GM12878 (cell line): ENCODE results near the gene HLX. TPM values are rescaled to one million over a fixed set of nuclear protein-coding genes. Genes with fewer than 3 reads are reported as not detected.

ENCODE experiments used
- ATAC-seq: fragments of 200-7000 bp; cut with Tn5 transposase; 3 replicates; pipeline ENCODE4 v1.9.1; 2020; ENCODE audit warnings: mild to moderate bottlenecking, moderate library complexity
- BruUV-seq: library from RNA; stranded (reverse); fragments of 400-500 nt; replicated peaks from 2 replicates; lab custom pipeline; 2021; lab: Mats Ljungman, UMichigan
- CTCF ChIA-PET: fragments of 300-600 bp; sonication (Branson Sonifier 250); formaldehyde crosslinking; extraction: SDS; loops from one replicate; lab custom pipeline; 2021; ENCODE audit warnings: inconsistent platforms; lab: Yijun Ruan, JAX
- POLR2A ChIA-PET: fragments of 350-600 bp; formaldehyde crosslinking; extraction: SDS; loops from one replicate; lab custom pipeline; 2021; ENCODE audit warnings: inconsistent platforms; lab: Charles Lee
- RAD21 ChIA-PET: fragments of 300-600 bp; sonication (Branson Sonifier 250); formaldehyde crosslinking; loops from one replicate; lab custom pipeline; 2023; ENCODE audit warnings: antibody characterized with exemption; ENCODE audit not compliant: unreplicated experiment; lab: Charles Lee
- SMC1A ChIA-PET: fragments of 300-600 bp; sonication (Branson Sonifier 250); formaldehyde crosslinking; loops from one replicate; lab custom pipeline; 2023; ENCODE audit not compliant: unreplicated experiment, uncharacterized antibody; lab: Charles Lee
- DNase-seq: peaks from one replicate; pipeline ENCODE4 v3.0.0-alpha.2; 2011; ENCODE audit warnings: low read depth, low spot score
- FAIRE-seq: peaks from 3 replicates; lab custom pipeline; 2011; peaks lifted over from hg19 to GRCh38; lab: Jason Lieb, UNC
- H2AFZ ChIP-seq: 2 replicates; pipeline ENCODE4 v1.6.0; 2011; ENCODE audit warnings: low read depth, low read length, control low read depth; ENCODE audit not compliant: control insufficient read depth
- H3K27ac ChIP-seq: 2 replicates; pipeline ENCODE4 v1.5.1; 2011; ENCODE audit warnings: control low read depth; ENCODE audit not compliant: control insufficient read depth, insufficient read depth
- H3K27me3 ChIP-seq, 2 experiments: replicated peaks in 1 of 2; 2 replicates each; pipeline versions ENCODE4 v1.6.0 to v1.6.1; 2011; ENCODE audit warnings: low read length in 1 of 2; ENCODE audit not compliant: control insufficient read depth in 2 of 2, insufficient read depth in 2 of 2
- H3K36me3 ChIP-seq, 2 experiments: 2 replicates each; pipeline ENCODE4 v1.5.1; 2011; ENCODE audit warnings: low read length in 1 of 2; ENCODE audit not compliant: control insufficient read depth in 2 of 2, insufficient read depth in 2 of 2
- H3K4me1 ChIP-seq: 2 replicates; pipeline ENCODE4 v1.6.1; 2011; ENCODE audit warnings: mild to moderate bottlenecking, low read length, moderate library complexity, mixed read lengths; ENCODE audit not compliant: control insufficient read depth, insufficient read depth
- H3K4me2 ChIP-seq: 2 replicates; pipeline ENCODE4 v1.6.0; 2011; ENCODE audit warnings: control low read depth; ENCODE audit not compliant: control insufficient read depth, insufficient read depth
- H3K4me3 ChIP-seq: fragments of 200-600 bp; sonication (generic); 2 replicates; pipeline ENCODE4 v1.5.1; 2016
- H3K79me2 ChIP-seq: 2 replicates; pipeline ENCODE4 v1.6.0; 2011; ENCODE audit warnings: low read length; ENCODE audit not compliant: control insufficient read depth, insufficient read depth
- H3K9ac ChIP-seq: 2 replicates; pipeline ENCODE4 v1.8.0; 2011; ENCODE audit warnings: low read length, control low read depth, mixed read lengths; ENCODE audit not compliant: control insufficient read depth, insufficient read depth
- H3K9me3 ChIP-seq: replicated peaks from 3 replicates; pipeline ENCODE4 v1.5.1; 2011; ENCODE audit warnings: mild to moderate bottlenecking, low read length; ENCODE audit not compliant: control insufficient read depth, insufficient read depth
- H4K20me1 ChIP-seq: 2 replicates; pipeline ENCODE4 v1.6.0; 2011; ENCODE audit not compliant: control insufficient read depth, insufficient read depth
- CBX3 ChIP-seq: fragments of 200-600 bp; sonication (generic); IDR thresholded peaks from 2 replicates; pipeline ENCODE4 v1.6.1; 2016; ENCODE audit warnings: low read depth, borderline replicate concordance
- CUX1 ChIP-seq: IDR thresholded peaks from 2 replicates; pipeline ENCODE4 v1.6.1; 2012; ENCODE audit warnings: improper control_type of control experiment, low read depth, low read length; ENCODE audit not compliant: insufficient replicate concordance
- FOXK2 ChIP-seq: fragments of 450-650 bp; IDR thresholded peaks from 2 replicates; pipeline ENCODE4 v1.6.1; 2017; ENCODE audit warnings: mild to moderate bottlenecking, moderate library complexity
- KAT2A ChIP-seq: conservative IDR thresholded peaks from 2 replicates; pipeline ENCODE4 v1.6.1; 2011; ENCODE audit warnings: low read depth, low read length; ENCODE audit not compliant: control insufficient read depth
- MEF2A ChIP-seq: IDR thresholded peaks from 2 replicates; pipeline ENCODE4 v1.6.1; 2011; ENCODE audit warnings: low read depth, mild to moderate bottlenecking, low read length, moderate library complexity; ENCODE audit not compliant: insufficient read depth
- MEF2B ChIP-seq: fragments of 450-650 bp; IDR thresholded peaks from 2 replicates; pipeline ENCODE4 v1.6.1; 2018; ENCODE audit warnings: mild to moderate bottlenecking, moderate library complexity; ENCODE audit not compliant: partially characterized antibody, poor library complexity, severe bottlenecking
- NR2C1 ChIP-seq: fragments of 450-650 bp; IDR thresholded peaks from 2 replicates; pipeline ENCODE4 v1.6.1; 2017; ENCODE audit warnings: antibody characterized with exemption, mild to moderate bottlenecking, moderate library complexity
- STAT3 ChIP-seq: IDR thresholded peaks from 2 replicates; pipeline ENCODE4 v1.6.1; 2011; ENCODE audit warnings: low read depth, low read length, improper control_type of control experiment
- TCF3 ChIP-seq: IDR thresholded peaks from 2 replicates; pipeline ENCODE4 v1.6.1; 2012; ENCODE audit warnings: low read depth, mild to moderate bottlenecking, low read length, borderline replicate concordance; ENCODE audit not compliant: insufficient read depth
- ZNF592 ChIP-seq: fragments of 450-650 bp; IDR thresholded peaks from 2 replicates; pipeline ENCODE4 v1.6.1; 2017; ENCODE audit warnings: mild to moderate bottlenecking, moderate library complexity
- WGBS: methylation state at CpG from one replicate; pipeline ENCODE4 v1.1.6; 2016; ENCODE audit warnings: low lambda C conversion rate; ENCODE audit not compliant: insufficient replicate concordance, insufficient coverage; ENCODE audit errors: missing lambda C conversion rate; 5-methylcytosine and 5-hydroxymethylcytosine counted together
- in situ Hi-C: fragments of 300-500 bp; cut with MboI; formaldehyde crosslinking; loops from 9 replicates; pipeline ENCODE4 v1.14.3; 2018; ENCODE audit warnings: mixed read lengths
- intact Hi-C: fragments of 100-400 bp; cut with micrococcal nuclease; formaldehyde crosslinking; loops from one replicate; pipeline ENCODE4 v1.14.2; 2022; ENCODE audit not compliant: unreplicated experiment
- polyA plus RNA-seq, 11 experiments: library from polyadenylated mRNA; depleted of rRNA in 4 of 11; unstranded in 6 of 11; stranded (reverse) in 5 of 11; fragments of >200 nt; fragmentation: Nextera tagmentation in 4 of 11; fragmentation: Illumina TruSeq in 1 of 11; extraction: Ambion mirVana in 4 of 11; extraction: Trizol in 1 of 11; gene quantifications; 1 replicate in 1 of 11; 2 replicates in 10 of 11; pipeline versions ENCODE4 v1.2.1 to v1.2.3, GENCODE V29; 2011 to 2016; ENCODE audit warnings: inconsistent platforms in 2 of 11, missing spikeins in 2 of 11, low read depth in 1 of 11
- total RNA-seq, 4 experiments: library from RNA; depleted of rRNA in 3 of 4; stranded (reverse); fragments of >200 nt in 3 of 4; fragmentation: Illumina TruSeq in 1 of 4; extraction: Trizol in 1 of 4; gene quantifications; 2 replicates each; pipeline versions ENCODE4 v1.2.1 to v1.2.3, GENCODE V29; 2013 to 2021

The HLX gene
- total and polyA plus RNA-seq, 10 of the 15 experiments (the other 5 are each of a cell fraction or from before 2014, with no cell fraction given) = 0.11 to 2.3 (median 1.1) TPM

DNA sequence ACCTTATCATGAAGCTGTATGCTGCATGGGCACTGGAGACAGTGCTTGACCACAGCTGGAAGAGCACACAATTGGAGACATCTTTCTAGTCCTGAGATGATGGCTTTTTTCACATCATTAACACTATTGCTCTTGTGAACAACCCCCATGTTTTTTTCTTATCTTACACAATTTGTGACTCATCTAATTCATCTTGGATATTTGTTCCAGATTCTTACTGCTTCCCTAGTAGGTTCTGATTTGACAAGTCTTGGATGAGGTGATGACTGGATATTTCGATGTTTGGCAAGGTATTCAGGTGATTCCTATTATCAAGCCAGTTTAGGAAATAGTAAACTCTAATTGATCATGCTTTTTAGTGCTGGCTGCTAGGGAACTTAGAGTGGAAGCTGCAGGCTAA is 23.7 kb downstream of the HLX start (continued):
- TF ChIP-seq ZNF592 (no peak), KAT2A (no peak), FOXK2 (no peak), NR2C1 (no peak)

- H3K9ac ChIP-seq = no peak overlapping the region
- intact Hi-C loops (no loop called here), in situ Hi-C loops (no loop called here)
- ATAC-seq (no peak), FAIRE-seq (no peak), DNase-seq (no peak)
- ChIA-PET CTCF (interaction anchor here (1.0 to 7.2 kb wide), 3 partner anchors 27 to 299 kb away, joined by 3 to 150 read pairs (median 3); no protein-coding TSS in a partner anchor), SMC1A (interaction anchor here (0.7 to 8.0 kb wide), 6 partner anchors 26 to 1361 kb away, joined by 3 to 99 read pairs (median 3); no protein-coding TSS in a partner anchor), RAD21 (interaction anchor here (0.8 to 1.6 kb wide), 2 partner anchors 263 to 297 kb away, joined by 3 to 4 read pairs; no protein-coding TSS in a partner anchor), POLR2A (no interaction called here)
- 55% methylated on average over 3 of the region's 3 CpGs for WGBS
- no peak overlapping the region for H3K27ac ChIP-seq
- no peak overlapping the region for H3K4me3 ChIP-seq
- no TSS peak for BruUV-seq
- H3K9me3 ChIP-seq = no peaks in the 10 kb centered on the region
- H2AFZ ChIP-seq = no peak overlapping the region
- H3K36me3 ChIP-seq = no peaks in the 10 kb centered on the region
- no peaks in the 10 kb centered on the region for H3K4me1 ChIP-seq
- H3K79me2 ChIP-seq = no peaks in the 10 kb centered on the region
- no peak overlapping the region for H3K4me2 ChIP-seq
- H3K27me3 ChIP-seq = no peaks in the 10 kb centered on the region; a peak in 1 of 4 replicates
- H4K20me1 ChIP-seq = no peaks in the 10 kb centered on the region
- no peak for TF ChIP-seq MEF2A
- TF ChIP-seq TCF3 = no peak
- TF ChIP-seq CUX1 = no peak
- no peak for TF ChIP-seq STAT3
- TF ChIP-seq MEF2B = no peak
- TF ChIP-seq CBX3 = no peak
Measured at GRCh38 chr1:220904876-220905275, 25.6 kb downstream of the HLX start.
